ENCODE measurements around the gene ADGRE2.

ADGRE2 gene

GRCh38 chr19:14758816-14759215 lies 19.5 kb downstream of the ADGRE2 start:
- Histone ChIP-seq H3K27me3 (ENCODE audit: low read length) (no peaks in the 10 kb centered on the region), H3F3A (ENCODE audit: insufficient read depth) (no peaks in the 10 kb centered on the region), H3K4me2 (ENCODE audit: low read depth, low read length, poor library complexity, severe bottlenecking) (no peak overlapping the region), H3K9me3 (ENCODE audit: insufficient read depth, low read length) (no peaks in the 10 kb centered on the region), H3K9me2 (replicated peaks; ENCODE audit: insufficient read depth, low read length) (no peaks in the 10 kb centered on the region), H3K27ac (ENCODE audit: low read depth, low read length) (no peak overlapping the region), H3K4me3 (ENCODE audit: insufficient read depth, low read length, poor library complexity, severe bottlenecking) (no peak overlapping the region), H4K20me1 (ENCODE audit: low read depth, low read length) (no peaks in the 10 kb centered on the region), H3K9ac (ENCODE audit: low read length) (no peak overlapping the region), H3K36me3 (ENCODE audit: low read length) (no peaks in the 10 kb centered on the region), H3K79me2 (ENCODE audit: insufficient read depth, low read length) (no peaks in the 10 kb centered on the region), H2AFZ (ENCODE audit: low read depth, low read length, severe bottlenecking) (no peak overlapping the region)
- TF ChIP-seq CTCF (IDR thresholded peaks at IDR 0.05; ENCODE audit: insufficient read depth, low read length, poor library complexity, severe bottlenecking) = no peak
- no peak for TF ChIP-seq EZH2phosphoT487 (conservative IDR thresholded peaks at IDR 0.05; ENCODE audit: low read length)

- no peak overlapping the region for H3K4me2 ChIP-seq (ENCODE audit: low read depth, low read length, poor library complexity, severe bottlenecking)
- H2AFZ ChIP-seq (ENCODE audit: low read depth, low read length, severe bottlenecking) = no peak overlapping the region
- no peaks in the 10 kb centered on the region for H3K36me3 ChIP-seq (ENCODE audit: low read length)
- no peaks in the 10 kb centered on the region for H3K9me3 ChIP-seq (ENCODE audit: insufficient read depth, low read length)
- no peaks in the 10 kb centered on the region for H3K27me3 ChIP-seq (ENCODE audit: low read length)
- no peaks in the 10 kb centered on the region for H3K9me2 ChIP-seq (replicated peaks; ENCODE audit: insufficient read depth, low read length)
- H3K4me3 ChIP-seq (ENCODE audit: insufficient read depth, low read length, poor library complexity, severe bottlenecking) = no peak overlapping the region
- H3K27ac ChIP-seq (ENCODE audit: low read depth, low read length) = no peak overlapping the region
- no peak overlapping the region for H3K9ac ChIP-seq (ENCODE audit: low read length)
- TF ChIP-seq EZH2phosphoT487 (conservative IDR thresholded peaks at IDR 0.05; ENCODE audit: low read length) = no peak
- TF ChIP-seq CTCF (IDR thresholded peaks at IDR 0.05; ENCODE audit: insufficient read depth, low read length, poor library complexity, severe bottlenecking) = no peak
- H3F3A ChIP-seq (ENCODE audit: insufficient read depth) = no peaks in the 10 kb centered on the region; the same call in 1 of the 2 replicates
- H3K79me2 ChIP-seq (ENCODE audit: insufficient read depth, low read length) = no peaks in the 10 kb centered on the region
- no peaks in the 10 kb centered on the region for H4K20me1 ChIP-seq (ENCODE audit: low read depth, low read length)
These were observed 29.8 kb downstream of the ADGRE2 start for GRCh38 chr19:14748601-14749000.

- Histone ChIP-seq H3K9ac (ENCODE audit: low read length) (no peak overlapping the region), H2AFZ (ENCODE audit: low read depth, low read length, severe bottlenecking) (no peak overlapping the region), H3K36me3 (ENCODE audit: low read length) (no peaks in the 10 kb centered on the region), H3K4me2 (ENCODE audit: low read depth, low read length, poor library complexity, severe bottlenecking) (no peak overlapping the region), H3K9me2 (replicated peaks; ENCODE audit: insufficient read depth, low read length) (no peaks in the 10 kb centered on the region), H3F3A (ENCODE audit: insufficient read depth) (no peaks in the 10 kb centered on the region; the same call in 1 of the 2 replicates), H3K79me2 (ENCODE audit: insufficient read depth, low read length) (no peaks in the 10 kb centered on the region), H4K20me1 (ENCODE audit: low read depth, low read length) (no peaks in the 10 kb centered on the region), H3K4me3 (ENCODE audit: insufficient read depth, low read length, poor library complexity, severe bottlenecking) (no peak overlapping the region), H3K27me3 (ENCODE audit: low read length) (no peaks in the 10 kb centered on the region), H3K27ac (ENCODE audit: low read depth, low read length) (no peak overlapping the region), H3K9me3 (ENCODE audit: insufficient read depth, low read length) (no peaks in the 10 kb centered on the region)
- no peak for TF ChIP-seq CTCF (IDR thresholded peaks at IDR 0.05; ENCODE audit: insufficient read depth, low read length, poor library complexity, severe bottlenecking)
- TF ChIP-seq EZH2phosphoT487 (conservative IDR thresholded peaks at IDR 0.05; ENCODE audit: low read length) = no peak
These were observed 31.5 kb downstream of the ADGRE2 start for GRCh38 chr19:14746886-14747285.
